ENCODE data around the gene ABCD3.

DNA sequence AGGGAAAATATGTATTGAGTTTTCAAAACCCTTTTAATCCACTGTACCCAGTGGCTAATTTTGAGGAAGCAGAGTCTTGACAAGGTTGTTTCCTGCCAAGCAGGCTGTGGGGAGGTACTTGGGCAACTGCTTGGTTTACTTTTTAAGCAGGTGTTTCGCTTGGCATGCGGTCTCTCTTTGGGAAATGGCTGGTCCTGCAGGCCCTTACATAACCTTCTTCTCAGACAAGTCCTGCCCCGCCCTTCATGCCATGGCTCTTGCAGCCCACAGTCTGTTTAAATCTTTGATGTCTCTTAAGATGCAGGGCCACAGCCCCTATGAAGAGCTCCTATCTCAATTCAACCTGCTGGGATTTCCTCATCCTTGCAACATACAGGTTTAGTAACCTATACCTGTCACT, 36.0 kb upstream of the ABCD3 start:
- TF ChIP-seq ZNF274 (IDR thresholded peaks at IDR 0.05; ENCODE audit: low read length), result no peak
- TF ChIP-seq ZNF274 (tag by site-specific recombination; IDR thresholded peaks at IDR 0.05; ENCODE audit: borderline replicate concordance), result no peak
- no peak for TF ChIP-seq ZNF157 (tag by site-specific recombination; IDR thresholded peaks at IDR 0.05)
- TF ChIP-seq CTCF (tag by site-specific recombination; IDR thresholded peaks at IDR 0.05), result no peak
- TF ChIP-seq ZNF184 (tag by site-specific recombination; IDR thresholded peaks at IDR 0.05), result no peak
- TF ChIP-seq BCL11B (tag by site-specific recombination; IDR thresholded peaks at IDR 0.05; ENCODE audit: low read depth), result no peak
- no peak for TF ChIP-seq ZNF394 (tag by site-specific recombination; IDR thresholded peaks at IDR 0.05; ENCODE audit: borderline replicate concordance)
- no peak for TF ChIP-seq ZNF610 (tag by site-specific recombination; IDR thresholded peaks at IDR 0.05; ENCODE audit: borderline replicate concordance)
- TF ChIP-seq ZNF174 (tag by site-specific recombination; IDR thresholded peaks at IDR 0.05), result no peak
- TF ChIP-seq ZNF146 (tag by site-specific recombination; IDR thresholded peaks at IDR 0.05), result no peak
- TF ChIP-seq, protein P1, sequence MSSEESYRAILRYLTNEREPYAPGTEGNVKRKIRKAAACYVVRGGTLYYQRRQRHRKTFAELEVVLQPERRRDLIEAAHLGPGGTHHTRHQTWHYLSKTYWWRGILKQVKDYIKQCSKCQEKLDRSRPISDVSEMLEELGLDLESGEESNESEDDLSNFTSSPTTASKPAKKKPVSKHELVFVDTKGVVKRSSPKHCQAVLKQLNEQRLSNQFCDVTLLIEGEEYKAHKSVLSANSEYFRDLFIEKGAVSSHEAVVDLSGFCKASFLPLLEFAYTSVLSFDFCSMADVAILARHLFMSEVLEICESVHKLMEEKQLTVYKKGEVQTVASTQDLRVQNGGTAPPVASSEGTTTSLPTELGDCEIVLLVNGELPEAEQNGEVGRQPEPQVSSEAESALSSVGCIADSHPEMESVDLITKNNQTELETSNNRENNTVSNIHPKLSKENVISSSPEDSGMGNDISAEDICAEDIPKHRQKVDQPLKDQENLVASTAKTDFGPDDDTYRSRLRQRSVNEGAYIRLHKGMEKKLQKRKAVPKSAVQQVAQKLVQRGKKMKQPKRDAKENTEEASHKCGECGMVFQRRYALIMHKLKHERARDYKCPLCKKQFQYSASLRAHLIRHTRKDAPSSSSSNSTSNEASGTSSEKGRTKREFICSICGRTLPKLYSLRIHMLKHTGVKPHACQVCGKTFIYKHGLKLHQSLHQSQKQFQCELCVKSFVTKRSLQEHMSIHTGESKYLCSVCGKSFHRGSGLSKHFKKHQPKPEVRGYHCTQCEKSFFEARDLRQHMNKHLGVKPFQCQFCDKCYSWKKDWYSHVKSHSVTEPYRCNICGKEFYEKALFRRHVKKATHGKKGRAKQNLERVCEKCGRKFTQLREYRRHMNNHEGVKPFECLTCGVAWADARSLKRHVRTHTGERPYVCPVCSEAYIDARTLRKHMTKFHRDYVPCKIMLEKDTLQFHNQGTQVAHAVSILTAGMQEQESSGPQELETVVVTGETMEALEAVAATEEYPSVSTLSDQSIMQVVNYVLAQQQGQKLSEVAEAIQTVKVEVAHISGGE (tag by site-specific recombination; conservative IDR thresholded peaks at IDR 0.05; ENCODE audit: low read depth), result no peak
- no peak for TF ChIP-seq ZNF707 (tag by site-specific recombination; IDR thresholded peaks at IDR 0.05)
- TF ChIP-seq ZNF626 (tag by site-specific recombination; IDR thresholded peaks at IDR 0.05), result no peak
- TF ChIP-seq TCF7L2 (IDR thresholded peaks at IDR 0.05; ENCODE audit: borderline replicate concordance, low read depth, low read length), result no peak
- no peak for TF ChIP-seq ZNF19 (tag by site-specific recombination; IDR thresholded peaks at IDR 0.05; ENCODE audit: low read depth)
